Right lobe of liver (tissue), 4 donors: ENCODE results near the gene PADI4.

Experiments used
- CTCF ChIP-seq, 4 donors: fragments of 200-600 bp in 3 of 4; fragments of 450-650 bp in 1 of 4; IDR thresholded peaks; one replicate each; pipeline versions ENCODE4 v1.5.1 to v1.8.0; 2016 to 2022; ENCODE audit warnings: antibody characterized with exemption in 4 of 4, mild to moderate bottlenecking in 2 of 4
- POLR2A ChIP-seq: fragments of 450-650 bp; IDR thresholded peaks from one replicate; pipeline ENCODE4 v1.6.1; 2017; ENCODE audit warnings: antibody characterized with exemption, mild to moderate bottlenecking
- donor health status: DM: no; HTN: no; CAD: no.
- donor health status: DM: no; HTN: no; CAD: no.
- donor health status: DM: no; HTN: yes; CAD: no.

DNA sequence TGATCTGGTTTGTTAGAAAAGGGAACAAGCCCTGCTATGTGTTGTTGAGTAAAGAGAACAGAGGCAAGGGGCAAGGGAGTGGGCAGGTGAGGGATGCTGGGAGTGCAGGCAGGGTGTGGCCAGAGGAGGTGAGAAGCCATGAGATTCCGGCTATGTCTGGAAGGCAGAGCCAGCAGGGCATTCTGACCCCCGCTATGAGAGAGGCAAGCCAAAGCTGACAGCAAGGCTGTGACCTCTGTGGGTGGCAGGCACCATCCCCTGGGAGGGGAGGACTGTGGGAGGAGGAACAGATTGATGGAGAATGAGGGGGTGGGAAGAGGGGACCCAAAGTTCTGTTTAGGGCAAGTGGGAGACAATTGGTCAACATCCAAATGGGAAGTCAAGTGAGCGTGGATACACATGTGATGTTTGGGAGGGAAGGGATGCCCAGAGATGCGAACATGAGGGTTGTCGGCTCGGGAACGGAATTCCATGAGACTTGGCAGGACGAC is 44.5 kb downstream of the PADI4 start:
- TF ChIP-seq POLR2A: no peak
- TF ChIP-seq CTCF (IDR thresholded peaks at IDR 0.05): no peak
